Upper lobe of left lung (tissue), 4 donors: ENCODE data around the gene INTS13.

Experiments
- POLR2A ChIP-seq, 4 donors: fragments of 450-650 bp; IDR thresholded peaks; one replicate each; pipeline ENCODE4 v1.5.1; 2016 to 2017; ENCODE audit warnings: antibody characterized with exemption in 4 of 4, mild to moderate bottlenecking in 2 of 4
- POLR2AphosphoS5 ChIP-seq, 2 donors: sonication (generic); formaldehyde crosslinking; IDR thresholded peaks; one replicate each; pipeline ENCODE4 v1.5.1; 2017; ENCODE audit warnings: antibody characterized with exemption in 2 of 2
- TF ChIP-seq, protein P1 (sequence below), 6 experiments: fragments of 450-650 bp in 4 of 6; fragments of 200-600 bp in 2 of 6; sonication (generic) in 2 of 6; IDR thresholded peaks; one replicate each; pipeline ENCODE4 v1.5.1; 2016 to 2019; ENCODE audit warnings: antibody characterized with exemption in 6 of 6

DNA sequence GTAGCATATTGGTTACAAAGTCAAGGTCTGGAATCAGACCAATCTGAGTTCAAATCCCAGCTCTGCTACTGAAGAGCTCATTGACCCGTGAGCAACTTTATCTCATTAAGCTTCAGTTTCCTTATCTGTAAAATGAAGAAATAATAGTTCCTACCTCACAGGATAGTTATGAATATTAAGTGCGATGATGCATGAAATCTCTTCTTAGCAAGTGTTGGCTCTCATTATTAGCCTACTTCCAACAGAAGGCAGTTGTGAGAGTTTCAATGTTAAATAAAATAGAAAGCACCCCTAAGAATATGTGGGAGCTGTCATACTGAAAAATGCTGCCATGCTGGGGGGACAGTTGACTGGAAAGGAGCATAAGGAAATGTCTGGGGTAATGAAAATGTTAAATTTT is 65.8 kb downstream of the INTS13 start:
- TF ChIP-seq POLR2A (IDR thresholded peaks at IDR 0.05) (no peak), POLR2AphosphoS5 (IDR thresholded peaks at IDR 0.05) (no peak)
- TF ChIP-seq, protein P1, sequence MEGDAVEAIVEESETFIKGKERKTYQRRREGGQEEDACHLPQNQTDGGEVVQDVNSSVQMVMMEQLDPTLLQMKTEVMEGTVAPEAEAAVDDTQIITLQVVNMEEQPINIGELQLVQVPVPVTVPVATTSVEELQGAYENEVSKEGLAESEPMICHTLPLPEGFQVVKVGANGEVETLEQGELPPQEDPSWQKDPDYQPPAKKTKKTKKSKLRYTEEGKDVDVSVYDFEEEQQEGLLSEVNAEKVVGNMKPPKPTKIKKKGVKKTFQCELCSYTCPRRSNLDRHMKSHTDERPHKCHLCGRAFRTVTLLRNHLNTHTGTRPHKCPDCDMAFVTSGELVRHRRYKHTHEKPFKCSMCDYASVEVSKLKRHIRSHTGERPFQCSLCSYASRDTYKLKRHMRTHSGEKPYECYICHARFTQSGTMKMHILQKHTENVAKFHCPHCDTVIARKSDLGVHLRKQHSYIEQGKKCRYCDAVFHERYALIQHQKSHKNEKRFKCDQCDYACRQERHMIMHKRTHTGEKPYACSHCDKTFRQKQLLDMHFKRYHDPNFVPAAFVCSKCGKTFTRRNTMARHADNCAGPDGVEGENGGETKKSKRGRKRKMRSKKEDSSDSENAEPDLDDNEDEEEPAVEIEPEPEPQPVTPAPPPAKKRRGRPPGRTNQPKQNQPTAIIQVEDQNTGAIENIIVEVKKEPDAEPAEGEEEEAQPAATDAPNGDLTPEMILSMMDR (IDR thresholded peaks at IDR 0.05), result no peak
